H9 (cell line): Measurements from ENCODE around the gene TMEM132C. TPM values are rescaled to one million over a fixed set of nuclear protein-coding genes. Genes with fewer than 3 reads are reported as not detected.

Experiments
- DNase-seq: peaks from one replicate; pipeline ENCODE4 v3.0.0-alpha.2; 2017
- H2AFZ ChIP-seq: one replicate; pipeline ENCODE4 v1.6.1; 2013; ENCODE audit warnings: mild to moderate bottlenecking, low read length, control low read depth, moderate library complexity
- H2AK5ac ChIP-seq: 2 replicates; pipeline ENCODE4 v1.6.1; 2013; ENCODE audit warnings: low read length, control low read depth, mixed read lengths; ENCODE audit not compliant: insufficient read length
- H2BK120ac ChIP-seq: one replicate; pipeline ENCODE4 v1.6.1; 2013; ENCODE audit warnings: low read depth, mild to moderate bottlenecking, low read length, control low read depth, inconsistent platforms; ENCODE audit not compliant: poor library complexity, severe bottlenecking
- H2BK12ac ChIP-seq: 2 replicates; pipeline ENCODE4 v1.6.1; 2013; ENCODE audit warnings: low read length, control low read depth, mixed read lengths, low read depth; ENCODE audit not compliant: insufficient read length
- H2BK15ac ChIP-seq: 2 replicates; pipeline ENCODE4 v1.6.1; 2013; ENCODE audit warnings: low read depth, low read length, control low read depth
- H2BK20ac ChIP-seq: one replicate; pipeline ENCODE4 v1.6.1; 2013; ENCODE audit warnings: low read depth, mild to moderate bottlenecking, low read length, control low read depth, inconsistent platforms; ENCODE audit not compliant: poor library complexity, severe bottlenecking
- H2BK5ac ChIP-seq: 2 replicates; pipeline ENCODE4 v1.6.1; 2013; ENCODE audit warnings: low read length, control low read depth, mixed read lengths; ENCODE audit not compliant: insufficient read length
- H3K14ac ChIP-seq: 2 replicates; pipeline ENCODE4 v1.6.1; 2013; ENCODE audit warnings: low read length, control low read depth; ENCODE audit not compliant: insufficient read depth
- H3K18ac ChIP-seq: 2 replicates; pipeline ENCODE4 v1.6.1; 2013; ENCODE audit warnings: low read depth, mild to moderate bottlenecking, mixed read lengths, low read length, control low read depth; ENCODE audit not compliant: insufficient read length
- H3K23ac ChIP-seq: 2 replicates; pipeline ENCODE4 v1.6.1; 2013; ENCODE audit warnings: low read length, control low read depth, mixed read lengths, low read depth; ENCODE audit not compliant: insufficient read length
- H3K23me2 ChIP-seq: 2 replicates; pipeline ENCODE4 v1.6.1; 2013; ENCODE audit warnings: low read depth, mild to moderate bottlenecking, mixed read lengths, low read length, control low read depth; ENCODE audit not compliant: insufficient read length, poor library complexity, severe bottlenecking
- H3K27ac ChIP-seq: 2 replicates; pipeline ENCODE4 v1.5.1; 2013; ENCODE audit warnings: low read length, control low read depth, mixed read lengths, low read depth; ENCODE audit not compliant: insufficient read length
- H3K27me3 ChIP-seq: 2 replicates; pipeline ENCODE4 v1.6.1; 2013; ENCODE audit warnings: low read length, control low read depth, inconsistent platforms; ENCODE audit not compliant: insufficient read depth
- H3K4ac ChIP-seq: 2 replicates; pipeline ENCODE4 v1.6.1; 2013; ENCODE audit warnings: low read depth, mild to moderate bottlenecking, control low read depth, inconsistent platforms, low read length, moderate library complexity
- H3K4me1 ChIP-seq: 2 replicates; pipeline ENCODE4 v1.6.1; 2013; ENCODE audit warnings: low read length, control low read depth, inconsistent platforms; ENCODE audit not compliant: insufficient read depth
- H3K4me2 ChIP-seq: 2 replicates; pipeline ENCODE4 v1.6.1; 2013; ENCODE audit warnings: low read length, control low read depth, mixed read lengths; ENCODE audit not compliant: insufficient read length, insufficient read depth
- H3K56ac ChIP-seq: 2 replicates; pipeline ENCODE4 v1.6.1; 2013; ENCODE audit warnings: low read depth, mild to moderate bottlenecking, mixed read lengths, low read length, control low read depth; ENCODE audit not compliant: insufficient read length
- H3K79me1 ChIP-seq: 2 replicates; pipeline ENCODE4 v1.6.1; 2013; ENCODE audit warnings: low read depth, mild to moderate bottlenecking, moderate library complexity, low read length, control low read depth, inconsistent platforms; ENCODE audit not compliant: insufficient read depth, poor library complexity, severe bottlenecking
- H3K79me2 ChIP-seq: 2 replicates; pipeline ENCODE4 v1.6.1; 2013; ENCODE audit warnings: low read length, control low read depth, inconsistent platforms; ENCODE audit not compliant: insufficient read depth
- H3K9ac ChIP-seq: 2 replicates; pipeline ENCODE4 v1.6.1; 2013; ENCODE audit warnings: low read length, control low read depth, mixed read lengths; ENCODE audit not compliant: insufficient read length; ENCODE audit errors: extremely low read depth
- H3K9me3 ChIP-seq: one replicate; pipeline ENCODE4 v1.6.1; 2013; ENCODE audit warnings: low read depth, low read length, inconsistent platforms; ENCODE audit not compliant: control insufficient read depth
- H3T11ph ChIP-seq: one replicate; pipeline ENCODE4 v1.6.1; 2013; ENCODE audit warnings: mild to moderate bottlenecking, low read length, control low read depth, inconsistent platforms
- H4K20me1 ChIP-seq: one replicate; pipeline ENCODE4 v1.6.1; 2013; ENCODE audit not compliant: control insufficient read depth, insufficient read length, insufficient read depth
- H4K5ac ChIP-seq: 2 replicates; pipeline ENCODE4 v1.6.1; 2013; ENCODE audit warnings: low read depth, mild to moderate bottlenecking, mixed read lengths, low read length, control low read depth; ENCODE audit not compliant: insufficient read length
- H4K8ac ChIP-seq: replicated peaks from 2 replicates; pipeline ENCODE4 v1.6.1; 2013; ENCODE audit warnings: low read length, control low read depth, mixed read lengths, low read depth; ENCODE audit not compliant: insufficient read length
- H4K91ac ChIP-seq: 2 replicates; pipeline ENCODE4 v1.6.1; 2013; ENCODE audit warnings: low read depth, mild to moderate bottlenecking, moderate library complexity, mixed read lengths, low read length, control low read depth; ENCODE audit not compliant: insufficient read length
- H3K27ac Mint-ChIP-seq, 3 experiments: 2 replicates in 2 of 3; 3 replicates in 1 of 3; pipeline ENCODE4 v1.8.0; 2020 to 2021; ENCODE audit warnings: mixed read lengths in 3 of 3, mild to moderate bottlenecking in 1 of 3, moderate library complexity in 1 of 3
- H3K27me3 Mint-ChIP-seq: 2 replicates; pipeline ENCODE4 v1.8.0; 2021; ENCODE audit warnings: low read depth, mild to moderate bottlenecking, moderate library complexity, mixed read lengths
- H3K36me3 Mint-ChIP-seq, 3 experiments: 2 replicates in 2 of 3; 3 replicates in 1 of 3; pipeline ENCODE4 v1.8.0; 2020 to 2021; ENCODE audit warnings: low read depth in 3 of 3, mixed read lengths in 3 of 3; ENCODE audit not compliant: insufficient read depth in 1 of 3
- H3K4me1 Mint-ChIP-seq, 2 experiments: 2 replicates each; pipeline ENCODE4 v1.8.0; 2020; ENCODE audit warnings: mixed read lengths in 2 of 2
- H3K4me3 Mint-ChIP-seq, 2 experiments: 2 replicates in 1 of 2; 3 replicates in 1 of 2; pipeline ENCODE4 v1.8.0; 2020 to 2021; ENCODE audit warnings: mild to moderate bottlenecking in 2 of 2, mixed read lengths in 2 of 2, moderate library complexity in 1 of 2
- H3K9me3 Mint-ChIP-seq, 2 experiments: 2 replicates in 1 of 2; 3 replicates in 1 of 2; pipeline ENCODE4 v1.8.0; 2020; ENCODE audit warnings: mild to moderate bottlenecking in 2 of 2, mixed read lengths in 2 of 2, moderate library complexity in 1 of 2
- CTCF ChIP-seq: fragments of 200-600 bp; sonication (generic); conservative IDR thresholded peaks from 3 replicates; pipeline ENCODE4 v1.8.0; 2021; ENCODE audit warnings: antibody characterized with exemption, mild to moderate bottlenecking
- WGBS: extraction: QIAGEN DNeasy Blood & Tissue Kit; methylation state at CpG from one replicate; pipeline ENCODE4 v1.1.7; 2013; ENCODE audit warnings: missing lambda C conversion rate, low lambda C conversion rate, mixed read lengths; ENCODE audit not compliant: insufficient read length; ENCODE audit errors: extremely low coverage; 5-methylcytosine and 5-hydroxymethylcytosine counted together
- total RNA-seq: library from RNA; stranded (reverse); gene quantifications from 2 replicates; pipeline ENCODE4 v1.2.1, GENCODE V29; 2021

TMEM132C gene
- total RNA-seq, 1 experiment from 2014 or later, result 0.22 TPM

GRCh38 chr12:128712622-128713021 lies 445.7 kb downstream of the TMEM132C start:
- Histone ChIP-seq H3K14ac (no peak overlapping the region), H3K27ac (no peak overlapping the region), H3K79me1 (no peaks in the 10 kb centered on the region), H4K20me1 (no peaks in the 10 kb centered on the region), H3K23ac (no peak overlapping the region), H4K8ac (no peak overlapping the region), H3K23me2 (no peaks in the 10 kb centered on the region), H3T11ph (no peak overlapping the region), H3K9me3 (no peaks in the 10 kb centered on the region), H2BK5ac (no peak overlapping the region), H2AFZ (no peak overlapping the region), H3K56ac (no peak overlapping the region), H3K79me2 (no peaks in the 10 kb centered on the region), H3K9ac (no peak overlapping the region), H2BK12ac (no peak overlapping the region), H2BK20ac (no peak overlapping the region), H3K4me2 (no peak overlapping the region), H3K4me1 (0 out of 2 replicates have a peak, but pooled peaks cover 2% of the 10 kb centered on the region), H3K27me3 (no peaks in the 10 kb centered on the region; the same call in 1 of the 2 replicates), H4K91ac (no peak overlapping the region), H3K18ac (no peak overlapping the region), H2BK15ac (no peak overlapping the region), H4K5ac (no peak overlapping the region), H2BK120ac (no peak overlapping the region), H2AK5ac (no peak overlapping the region), H3K4ac (no peak overlapping the region)
- no peak overlapping the region for H3K4me3 Mint-ChIP-seq
- no peak for TF ChIP-seq CTCF
- peak overlapping the region in 1 of 3 experiments; percentile 19; a peak in 1 of 7 replicates for H3K27ac Mint-ChIP-seq
- H3K36me3 Mint-ChIP-seq, result peaks cover 0 to 2% (median 0%) of the 10 kb centered on the region in 3 experiments; a peak in 2 of 7 replicates
- peaks cover 8% of the 10 kb centered on the region for H3K27me3 Mint-ChIP-seq
- H3K9me3 Mint-ChIP-seq, result no peaks in the 10 kb centered on the region; a peak in 1 of 5 replicates
- peaks cover 14 to 20% of the 10 kb centered on the region in 2 experiments for H3K4me1 Mint-ChIP-seq
- no peak for DNase-seq
- WGBS, result no CpG with 5 or more reads among the region's 6 CpGs
